HG03520 (cell line): ENCODE results near the gene MOK.

Source experiments
- ATAC-seq: cut with Tn5 transposase; IDR thresholded peaks from one replicate; pipeline ENCODE4 v1.9.1; 2021; ENCODE audit warnings: mild to moderate bottlenecking, moderate library complexity; ENCODE audit not compliant: unreplicated experiment

Gene MOK

GRCh38 chr14:102285106-102285505 lies 19.9 kb downstream of the MOK start:
- ATAC-seq, result no peak

- ATAC-seq, result no peak
These were observed 21.3 kb downstream of the MOK start for GRCh38 chr14:102283631-102284129.

GRCh38 chr14:102282751-102283465 lies 22.1 kb downstream of the MOK start:
- ATAC-seq, result no peak

GRCh38 chr14:102280376-102280962 lies 24.5 kb downstream of the MOK start:
- no peak for ATAC-seq

GRCh38 chr14:102279688-102280348 lies 25.1 kb downstream of the MOK start:
- no peak for ATAC-seq

- ATAC-seq, result no peak
These were observed 25.7 kb downstream of the MOK start for GRCh38 chr14:102279282-102279681.

GRCh38 chr14:102278631-102278935 lies 26.4 kb downstream of the MOK start:
- ATAC-seq, result no peak

- ATAC-seq, result no peak
These were observed 26.9 kb downstream of the MOK start for GRCh38 chr14:102277874-102278630.

- no peak for ATAC-seq
These were observed 29.1 kb downstream of the MOK start for GRCh38 chr14:102275866-102276265.

GRCh38 chr14:102272392-102272791 lies 32.6 kb downstream of the MOK start:
- ATAC-seq, result no peak

GRCh38 chr14:102264775-102265174 lies 40.2 kb downstream of the MOK start:
- no peak for ATAC-seq

GRCh38 chr14:102264355-102264754 lies 40.6 kb downstream of the MOK start:
- ATAC-seq, result no peak

GRCh38 chr14:102262929-102263462 lies 42.0 kb downstream of the MOK start:
- ATAC-seq, result no peak

- ATAC-seq, result no peak
These were observed 46.8 kb downstream of the MOK start for GRCh38 chr14:102258136-102258535.

GRCh38 chr14:102256716-102257115 lies 48.2 kb downstream of the MOK start:
- no peak for ATAC-seq

GRCh38 chr14:102255401-102256190 lies 49.4 kb downstream of the MOK start:
- no peak for ATAC-seq

- no peak for ATAC-seq
These were observed 51.8 kb downstream of the MOK start for GRCh38 chr14:102252834-102253801.

- ATAC-seq, result no peak
These were observed 53.8 kb downstream of the MOK start for GRCh38 chr14:102251161-102251560.

- ATAC-seq, result no peak
These were observed 54.3 kb downstream of the MOK start for GRCh38 chr14:102250636-102251035.
